WTC11 (cell line): ENCODE measurements around the gene NAXE.

ENCODE experiments used
- CBFB ChIP-seq: sonication (generic); formaldehyde crosslinking; IDR thresholded peaks from 2 replicates; pipeline ENCODE4 v1.8.1; 2022; ENCODE audit warnings: mild to moderate bottlenecking, low read depth, missing genetic modification reagents
- CTCF ChIP-seq: fragments of 200-600 bp; IDR thresholded peaks from 2 replicates; pipeline ENCODE4 v1.8.0; 2022; ENCODE audit warnings: antibody characterized with exemption
- HMGXB4 ChIP-seq: sonication (generic); formaldehyde crosslinking; IDR thresholded peaks from 2 replicates; pipeline ENCODE4 v1.8.1; 2023; ENCODE audit warnings: mild to moderate bottlenecking, moderate library complexity, missing genetic modification reagents
- SMAD3 ChIP-seq: sonication (generic); formaldehyde crosslinking; IDR thresholded peaks from 2 replicates; pipeline ENCODE4 v1.8.0; 2022; ENCODE audit warnings: missing genetic modification reagents, mild to moderate bottlenecking, borderline replicate concordance

GRCh38 chr1:156598125-156598524 lies 6.5 kb downstream of the NAXE start:
- no peak for TF ChIP-seq CTCF
- no peak for TF ChIP-seq HMGXB4 (CRISPR knock-in tag)
- no peak for TF ChIP-seq CBFB
- no peak for TF ChIP-seq SMAD3
